NCI-H1417 treated with DMSO at 0.1 percent for 48 hours (cell line): ENCODE measurements around the gene ZSWIM6.
"Not testable (repeated sequence)": the region's sequence is repeated elsewhere in the genome, so short reads cannot be mapped to it uniquely, and the experiment has no call there.

Experiments
- DNase-seq: peaks from one replicate; lab custom pipeline; 2025; lab: John Stamatoyannopoulos, UW

Gene ZSWIM6

DNA sequence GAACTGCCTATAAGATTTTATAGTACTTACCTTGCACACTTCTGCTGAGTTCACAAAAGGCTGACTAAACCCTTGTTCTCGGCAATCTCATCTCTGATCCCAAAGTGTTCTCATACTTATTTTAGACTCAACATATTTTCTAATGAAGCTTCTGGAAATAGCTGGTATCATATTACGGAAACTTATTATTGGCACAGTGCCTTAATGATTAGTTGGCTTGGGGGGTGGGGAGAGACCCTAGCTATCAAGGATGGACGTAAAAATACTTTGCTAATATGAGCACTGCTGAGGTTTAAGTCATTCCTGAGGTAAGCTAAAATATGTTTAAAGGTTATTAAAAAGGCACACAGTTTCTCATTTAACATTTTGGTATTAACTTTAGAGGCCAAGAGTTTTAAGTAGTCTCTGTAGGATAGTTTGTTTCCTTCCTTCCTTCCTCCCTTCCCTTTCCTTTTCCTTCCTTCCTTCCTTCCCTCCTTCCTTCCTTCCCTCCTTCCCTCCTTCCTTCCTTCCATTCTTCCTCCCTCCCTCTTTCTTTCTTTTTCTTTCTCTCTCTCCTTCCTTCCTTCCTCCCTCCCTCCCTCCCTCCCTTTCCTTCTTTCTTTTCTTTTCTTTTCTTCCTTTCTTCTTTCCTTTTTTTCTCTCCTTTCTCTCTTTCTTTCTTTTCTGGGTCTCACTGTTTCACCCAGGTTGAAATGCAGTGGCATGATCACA, 31.5 kb downstream of the ZSWIM6 start:
- no peak for DNase-seq

DNA sequence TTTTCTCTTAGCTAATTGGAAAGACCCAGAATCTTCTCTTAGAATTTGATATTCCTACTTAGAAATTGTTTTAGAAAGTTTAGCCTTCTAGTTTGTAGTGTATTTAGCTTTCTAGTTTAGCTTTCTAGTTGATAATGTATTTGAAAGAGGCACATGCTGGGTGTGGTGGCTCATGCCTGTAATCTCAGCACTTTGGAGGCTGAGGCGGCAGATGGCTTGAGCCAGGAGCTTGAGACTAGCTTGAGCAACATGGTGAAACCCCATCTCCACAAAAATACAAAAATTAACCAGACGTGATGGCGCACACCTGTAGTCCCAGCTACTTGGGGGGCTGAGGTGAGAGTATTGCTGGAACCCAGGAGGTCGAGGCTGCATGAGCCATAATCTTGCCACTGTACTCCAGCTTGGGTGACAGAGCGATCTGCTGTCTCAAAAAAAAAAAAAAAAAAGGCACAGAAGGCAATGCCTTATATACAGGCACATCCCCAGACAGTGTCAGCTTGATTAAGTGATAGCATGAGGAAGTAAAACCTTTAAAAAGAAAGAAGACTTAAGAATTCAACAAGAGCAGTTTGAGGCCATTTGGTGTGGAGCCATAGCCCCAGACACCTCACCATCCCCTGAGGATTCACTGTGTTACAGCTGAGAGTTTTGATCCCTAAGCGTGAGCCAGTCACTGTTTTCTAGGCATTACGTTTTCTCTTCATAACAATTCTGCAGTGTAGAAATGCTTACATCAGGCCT, 34.6 kb downstream of the ZSWIM6 start:
- no peak for DNase-seq

DNA sequence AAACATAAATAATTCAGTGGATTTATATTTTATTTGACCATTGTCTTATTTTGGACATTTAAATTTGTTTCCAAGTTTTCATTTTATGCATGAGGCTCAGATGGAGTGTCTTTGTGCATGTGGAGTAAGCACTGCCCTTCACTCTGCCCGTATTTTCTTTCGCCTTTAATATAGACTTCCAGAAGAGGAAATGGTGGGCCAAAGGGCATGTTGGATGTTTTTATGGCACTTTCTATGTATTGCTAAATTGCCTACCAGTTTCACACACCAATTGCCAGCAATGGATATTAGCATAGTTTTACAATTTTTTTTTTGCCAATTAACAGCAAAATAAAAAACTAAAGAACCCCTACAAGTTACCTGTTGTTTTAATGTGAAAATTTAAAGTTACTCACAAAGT, 38.4 kb downstream of the ZSWIM6 start:
- DNase-seq: no peak

DNA sequence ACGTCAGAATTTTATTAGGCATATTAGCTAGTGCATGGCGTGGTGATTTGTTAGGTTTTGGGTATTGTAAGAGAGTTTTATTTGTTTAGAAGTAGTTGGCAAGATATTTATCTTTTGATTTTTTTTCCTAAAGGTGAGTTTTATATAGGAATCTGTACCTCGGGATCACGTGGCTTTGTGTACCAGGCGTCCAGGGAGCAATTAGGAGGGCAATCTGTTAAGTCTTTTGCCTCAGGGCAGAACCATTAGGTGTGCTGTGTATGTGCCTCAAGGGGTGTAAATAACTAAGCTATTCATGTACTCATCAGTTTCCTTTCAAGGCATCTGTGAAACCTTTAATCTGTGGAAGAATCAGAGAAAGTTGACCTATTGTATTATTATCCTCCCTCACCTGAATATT, 39.4 kb downstream of the ZSWIM6 start:
- peak; percentile 50 for DNase-seq

DNA sequence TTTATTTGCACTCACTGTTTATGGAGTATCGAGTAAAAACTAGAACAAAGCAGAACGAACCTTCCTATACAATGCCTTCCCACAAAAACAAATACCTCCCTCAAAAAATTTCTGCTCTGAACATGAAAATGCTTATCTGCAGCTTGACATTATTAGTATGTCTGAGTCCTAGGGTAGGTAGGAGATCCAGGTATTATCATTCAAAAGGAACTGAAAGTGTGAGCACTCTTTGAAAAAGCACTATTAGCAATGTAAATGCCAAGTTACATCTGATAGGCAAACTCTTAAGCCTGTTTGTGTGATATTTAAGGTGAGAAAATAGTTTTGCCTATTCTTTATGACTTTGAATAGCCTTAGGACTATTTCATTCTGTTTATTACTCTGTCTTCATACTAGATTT, 47.6 kb downstream of the ZSWIM6 start:
- DNase-seq: no peak

DNA sequence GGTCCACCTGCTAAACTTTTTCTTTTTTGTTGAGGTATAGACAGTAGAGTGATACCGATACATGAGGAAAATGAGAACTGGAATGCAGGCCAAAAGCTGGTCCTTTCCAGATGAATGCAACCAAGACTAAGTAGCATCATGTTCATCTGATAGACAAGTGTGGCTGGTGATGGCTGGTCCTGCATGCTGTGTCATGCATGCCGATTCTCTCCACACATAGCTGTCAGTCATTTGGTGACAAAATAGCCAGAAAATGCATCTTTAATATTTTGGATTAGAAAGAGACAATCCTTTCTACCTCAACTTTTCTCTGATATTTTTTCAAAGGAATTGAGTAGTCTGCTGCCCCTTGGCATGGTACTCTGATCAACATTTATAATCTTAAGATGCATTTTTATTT, 49.9 kb downstream of the ZSWIM6 start:
- no peak for DNase-seq

DNA sequence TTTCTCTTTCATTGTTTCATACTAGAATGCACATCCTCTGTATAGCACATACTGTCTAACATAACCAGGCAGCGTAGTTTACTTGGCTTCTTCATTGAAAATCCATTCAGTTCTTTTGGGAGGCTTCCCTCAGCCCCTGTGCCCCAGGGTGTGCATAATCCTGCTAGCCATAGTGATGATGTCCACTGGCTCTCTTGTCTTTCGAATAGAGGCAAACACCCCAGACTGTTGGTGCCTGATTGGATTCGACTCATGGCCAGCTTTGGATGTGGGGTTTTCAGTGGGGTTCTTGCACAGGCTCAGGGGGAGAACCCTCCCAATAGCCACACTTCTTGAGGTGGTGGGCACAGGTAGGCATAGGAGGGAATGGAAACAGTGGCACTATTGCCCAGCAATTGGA, 53.6 kb downstream of the ZSWIM6 start:
- no peak for DNase-seq

DNA sequence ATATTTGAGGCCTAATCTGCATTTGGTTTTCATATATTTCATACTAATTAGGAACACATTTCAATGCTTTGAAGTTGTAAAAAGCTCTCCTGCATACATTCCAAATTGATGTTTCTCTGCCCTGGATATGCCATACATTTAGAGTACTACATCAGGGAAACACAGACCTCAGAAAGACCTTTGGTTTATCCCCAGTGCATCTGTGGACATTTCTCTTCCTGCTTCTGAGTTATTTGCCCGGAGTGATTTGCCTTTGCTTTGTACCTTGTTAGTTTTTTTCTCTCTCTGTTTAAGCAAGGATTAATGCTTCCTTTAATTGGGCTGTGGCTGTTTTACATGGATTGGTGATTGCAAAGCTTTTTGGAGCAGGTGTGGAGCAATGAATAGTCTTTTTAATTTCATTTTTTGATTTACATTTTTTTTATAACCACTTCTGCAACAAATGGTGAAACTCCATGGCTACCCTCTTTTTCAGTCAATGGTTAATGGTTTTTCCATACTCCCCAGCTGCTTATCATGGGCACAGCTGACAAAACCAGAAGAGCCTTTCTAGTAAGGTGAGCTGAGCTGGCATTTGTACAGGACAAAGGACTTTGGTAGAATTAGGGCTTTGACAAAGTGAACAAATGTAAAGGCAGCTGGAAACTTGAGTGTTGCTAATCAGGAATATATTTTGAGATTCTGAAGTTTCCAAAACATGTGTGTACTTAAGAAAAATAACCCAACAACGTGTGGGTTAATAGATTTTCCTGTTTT, 54.2 kb downstream of the ZSWIM6 start:
- peak; percentile 5 for DNase-seq

DNA sequence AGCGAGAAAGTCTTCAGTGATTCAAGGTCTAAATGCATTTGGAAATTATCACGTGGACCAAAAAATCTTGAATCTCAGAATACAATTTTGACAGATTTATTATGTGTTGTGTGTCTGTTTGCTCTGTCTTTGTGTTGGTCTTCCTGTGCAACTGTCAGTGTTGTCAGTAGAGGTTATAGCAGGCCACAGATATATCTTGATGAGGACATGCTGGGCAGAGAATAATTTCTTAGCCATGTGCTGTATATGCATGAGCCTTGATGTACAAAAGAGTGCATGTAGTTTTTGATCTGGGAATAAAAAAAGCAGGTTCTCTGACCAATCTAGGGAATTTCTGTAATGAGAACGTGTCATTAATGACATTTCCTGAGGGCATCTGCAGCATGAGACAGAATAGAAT, 57.6 kb downstream of the ZSWIM6 start:
- no peak for DNase-seq

DNA sequence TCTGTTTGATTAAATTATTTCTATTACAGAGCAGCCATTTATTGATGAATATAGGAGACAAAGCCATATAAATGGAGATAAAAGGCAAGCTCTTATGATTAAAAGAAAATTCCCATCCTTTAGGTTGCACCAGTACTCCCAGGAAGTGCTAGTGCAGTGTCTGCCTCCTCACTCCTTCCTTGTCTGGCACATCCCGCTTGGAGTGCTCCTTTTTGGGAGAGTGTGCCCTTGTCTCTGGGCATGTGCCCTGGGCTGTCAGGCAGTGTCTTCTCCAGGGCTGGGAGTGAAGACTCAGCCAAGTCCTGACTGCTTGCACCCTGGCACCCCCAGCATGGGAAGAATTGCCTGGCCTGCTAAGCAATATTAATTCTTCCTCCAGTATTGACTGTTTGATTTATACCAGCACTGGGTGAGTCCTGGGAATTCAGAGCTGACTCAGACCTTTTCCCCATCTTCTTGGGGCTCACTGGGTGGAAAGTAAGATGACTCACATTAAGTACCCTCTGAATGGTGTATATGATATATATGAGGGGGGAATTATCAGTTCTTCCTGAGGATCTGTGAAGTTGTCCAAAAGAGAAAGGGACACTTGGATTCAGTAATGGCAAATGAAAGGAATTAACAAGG, 62.1 kb downstream of the ZSWIM6 start:
- no peak for DNase-seq

DNA sequence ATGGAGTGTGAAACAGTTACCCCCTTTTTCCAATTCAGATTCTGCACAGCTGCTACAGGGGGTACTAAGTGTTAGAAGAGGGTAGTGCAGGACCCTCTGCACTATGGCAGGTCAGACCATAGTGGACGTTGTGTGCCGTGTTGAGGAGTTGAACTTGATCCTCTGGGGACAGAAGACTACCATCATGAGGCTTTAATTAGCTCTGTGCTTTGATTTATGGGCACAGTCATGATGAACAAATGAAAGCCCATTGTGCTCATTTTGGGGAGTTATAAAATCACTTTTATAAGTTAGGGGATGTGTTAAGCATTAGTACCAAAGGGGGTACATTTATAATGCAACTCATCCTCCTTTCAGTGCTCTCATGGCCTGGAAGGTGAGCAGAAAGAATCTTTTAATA, 62.7 kb downstream of the ZSWIM6 start:
- DNase-seq: no peak

DNA sequence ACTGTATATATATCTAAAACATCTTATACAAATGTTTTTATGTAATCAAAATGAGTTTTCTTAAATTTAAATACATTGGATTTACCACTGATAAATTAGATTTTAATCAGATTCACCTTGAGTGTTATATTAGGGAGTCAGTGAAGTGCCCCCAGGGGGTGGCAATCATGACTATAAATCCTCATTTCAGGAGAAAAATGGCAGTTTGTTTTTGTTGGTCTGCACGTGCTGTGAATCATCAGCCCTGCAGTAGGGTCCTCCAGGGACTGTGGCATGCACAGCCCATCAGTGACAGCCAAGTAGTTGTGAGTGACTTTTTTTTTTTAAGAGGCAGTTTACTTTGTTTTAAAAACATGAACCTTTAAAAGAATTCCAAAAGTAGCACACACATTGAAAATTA, 65.2 kb downstream of the ZSWIM6 start:
- DNase-seq: no peak

DNA sequence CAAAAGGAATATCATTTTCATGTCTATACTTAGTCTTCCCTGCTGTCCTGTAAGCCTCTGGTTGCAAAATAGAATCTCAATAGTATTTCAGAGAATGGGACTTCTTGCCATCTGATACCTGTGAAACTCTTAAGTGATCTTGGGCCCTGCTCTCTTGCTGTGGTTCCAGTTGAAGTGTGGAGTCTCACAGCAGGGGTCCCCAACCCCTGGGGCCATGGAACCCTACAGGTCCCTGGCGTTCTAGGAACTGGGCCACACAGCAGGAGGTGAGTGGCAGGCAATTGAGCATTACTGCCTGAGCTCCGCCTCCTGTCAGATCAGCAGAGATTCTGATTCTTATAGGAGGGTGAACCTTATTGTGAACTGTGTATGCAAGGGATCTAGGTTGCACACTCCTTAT, 65.9 kb downstream of the ZSWIM6 start:
- no peak for DNase-seq

DNA sequence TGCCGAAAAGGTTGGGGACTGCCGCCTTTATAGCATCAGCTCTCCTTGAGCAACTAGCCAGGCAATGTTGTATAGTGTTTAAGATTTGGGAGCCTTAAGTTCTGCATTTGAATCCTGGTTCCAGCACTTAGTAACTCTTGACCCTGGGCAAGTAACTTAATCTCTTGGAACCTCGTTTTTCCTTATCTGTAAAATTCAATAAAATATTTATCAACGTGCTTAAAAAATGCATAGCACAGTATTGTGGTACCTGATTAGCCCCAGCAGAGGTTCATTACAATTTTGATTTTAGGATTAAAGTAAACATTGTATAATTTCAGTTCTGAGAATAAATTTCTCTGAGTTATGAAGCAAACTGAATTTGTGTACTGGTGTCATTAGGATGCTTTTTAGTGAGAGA, 66.4 kb downstream of the ZSWIM6 start:
- DNase-seq: no peak

DNA sequence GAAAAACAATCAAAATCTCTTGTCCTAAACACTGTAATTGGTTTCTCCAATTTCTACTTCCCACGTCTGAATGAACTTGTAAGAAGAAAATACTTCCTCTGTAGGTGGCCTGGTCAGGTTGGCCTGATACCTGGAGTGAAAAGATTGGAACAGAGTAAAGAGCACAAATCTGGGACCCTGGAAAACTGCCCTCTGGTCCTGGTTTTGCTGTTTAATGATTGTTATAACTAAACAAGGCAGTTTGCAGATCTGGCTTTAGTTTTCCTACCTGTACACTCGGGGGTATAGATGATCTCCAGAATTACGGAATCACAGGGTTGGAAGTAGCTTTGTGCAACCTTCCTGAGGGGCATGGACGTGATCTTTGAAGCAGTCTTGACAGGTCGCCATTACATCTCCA, 67.6 kb downstream of the ZSWIM6 start:
- DNase-seq: no peak

DNA sequence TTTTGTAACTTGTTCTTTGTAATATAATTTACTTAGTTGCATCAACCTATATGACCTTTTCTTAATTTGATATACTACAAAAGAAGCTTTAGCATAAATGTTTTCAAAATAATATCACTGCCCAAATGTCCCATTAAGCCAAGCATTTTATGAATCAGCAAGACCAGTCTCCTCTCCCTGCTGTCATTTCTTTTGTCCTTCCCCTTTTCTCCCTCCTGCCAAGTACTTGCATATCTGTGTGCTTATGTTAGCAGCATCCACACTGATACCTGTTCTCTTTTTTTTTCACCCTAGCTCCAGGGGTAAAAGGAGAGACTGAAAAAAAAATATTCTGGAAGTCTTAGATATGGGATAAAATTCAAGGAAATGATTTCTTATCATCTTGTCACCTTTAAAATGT, 69.7 kb downstream of the ZSWIM6 start:
- DNase-seq: no peak

DNA sequence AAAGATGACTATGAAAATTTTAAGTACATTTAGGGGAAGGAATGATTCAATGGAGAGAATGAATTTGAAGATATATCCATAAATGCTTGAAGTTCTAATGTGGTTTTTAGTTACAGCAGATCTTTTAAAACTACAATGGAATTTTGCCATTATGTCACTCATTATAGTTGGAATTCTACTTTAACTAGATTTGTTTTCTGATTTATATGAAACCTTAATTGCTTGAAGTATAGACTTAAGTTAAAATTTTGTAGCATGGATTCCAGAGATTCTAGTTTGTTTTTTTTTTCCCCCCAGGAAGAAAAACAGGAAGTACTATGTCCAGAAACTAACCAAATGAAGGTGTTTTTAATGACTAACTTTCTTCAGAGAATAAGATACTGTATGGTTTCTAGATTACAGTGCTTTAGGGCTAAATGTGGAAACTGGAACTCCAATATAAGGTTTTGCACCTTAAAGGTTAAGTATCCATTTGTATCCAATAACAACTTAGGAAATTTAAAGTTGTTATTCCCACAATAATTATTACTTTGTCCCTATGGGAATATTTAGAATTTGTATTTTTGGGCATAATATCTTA, 70.3 kb downstream of the ZSWIM6 start:
- DNase-seq: no peak

DNA sequence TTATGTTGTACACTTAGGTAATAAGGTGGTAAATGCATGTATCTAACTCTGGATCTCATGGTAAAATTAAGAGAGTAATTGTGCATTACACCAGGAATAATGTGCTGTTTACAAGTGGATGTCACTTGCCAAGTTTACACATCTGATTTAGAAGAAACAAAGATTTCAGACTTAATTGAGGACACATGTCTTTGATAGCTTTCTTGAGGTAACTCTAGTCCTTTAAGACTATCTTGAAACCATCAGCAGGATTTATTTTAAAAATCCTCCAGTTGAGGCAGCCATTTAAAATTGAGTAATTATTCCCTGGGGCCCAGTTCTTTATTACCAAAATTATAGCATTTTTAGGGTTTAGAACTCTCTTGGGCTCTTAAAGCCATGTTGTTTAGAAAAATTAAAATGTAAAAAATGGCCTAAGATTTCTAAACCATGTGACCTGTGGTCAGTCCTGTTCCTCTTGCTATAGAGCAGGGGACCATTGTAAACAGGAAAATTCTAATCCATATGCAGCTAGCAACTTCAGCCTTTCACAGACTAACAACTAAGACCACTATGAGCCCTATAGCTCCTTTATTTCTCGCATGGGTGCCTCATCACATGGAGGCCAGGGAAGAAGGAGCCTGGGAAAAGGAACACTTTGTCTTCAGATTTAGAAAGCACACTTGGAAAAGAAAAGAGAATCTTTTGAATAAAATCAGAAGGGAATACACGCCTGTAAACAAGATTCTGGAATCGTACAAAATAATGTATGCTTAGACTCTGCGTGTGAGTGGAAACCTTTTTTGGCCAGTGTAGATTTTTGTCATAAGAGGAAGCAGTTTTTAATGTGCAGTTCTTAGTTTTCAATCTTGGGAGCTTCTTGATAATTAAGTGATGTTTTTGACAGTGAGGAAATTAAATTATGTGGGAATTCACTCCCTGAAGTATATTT, 71.2 kb downstream of the ZSWIM6 start:
- DNase-seq: no peak

DNA sequence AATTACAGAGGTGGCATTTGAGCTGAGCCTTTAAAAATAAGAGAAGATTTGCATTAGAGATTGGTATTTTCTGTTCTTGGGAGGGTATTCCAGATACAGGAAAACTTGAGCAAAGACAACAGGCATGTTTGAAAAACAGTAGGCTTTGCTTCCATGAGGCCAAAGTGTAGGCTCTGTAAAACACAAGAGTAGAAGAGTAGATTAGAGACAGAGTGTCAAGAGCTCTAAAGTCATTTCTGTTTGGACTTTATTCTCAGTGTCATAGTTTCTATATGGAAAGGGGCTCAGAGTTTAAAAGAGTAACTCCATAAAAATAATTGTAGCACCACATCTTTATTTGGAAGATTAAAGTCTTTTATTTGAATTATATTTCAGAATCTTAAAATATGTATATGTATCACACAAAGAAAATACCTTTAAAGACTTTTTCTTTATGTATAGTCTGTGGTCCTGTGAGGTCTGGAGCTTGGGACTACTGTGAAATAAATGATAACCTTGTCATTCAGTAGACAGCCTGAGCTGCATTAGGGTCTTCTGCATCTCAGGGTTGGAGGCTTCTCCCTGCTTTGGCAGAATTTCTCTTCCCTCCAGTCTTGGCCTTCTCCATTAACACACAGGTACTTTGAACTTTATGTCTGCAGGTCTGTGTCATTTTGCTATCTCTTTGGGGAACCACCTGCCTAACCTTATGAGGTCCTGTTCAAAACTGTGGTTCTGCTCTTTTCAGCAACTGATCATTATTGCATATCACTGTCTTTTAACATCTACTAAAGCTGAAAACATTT, 73.6 kb downstream of the ZSWIM6 start:
- DNase-seq: no peak

DNA sequence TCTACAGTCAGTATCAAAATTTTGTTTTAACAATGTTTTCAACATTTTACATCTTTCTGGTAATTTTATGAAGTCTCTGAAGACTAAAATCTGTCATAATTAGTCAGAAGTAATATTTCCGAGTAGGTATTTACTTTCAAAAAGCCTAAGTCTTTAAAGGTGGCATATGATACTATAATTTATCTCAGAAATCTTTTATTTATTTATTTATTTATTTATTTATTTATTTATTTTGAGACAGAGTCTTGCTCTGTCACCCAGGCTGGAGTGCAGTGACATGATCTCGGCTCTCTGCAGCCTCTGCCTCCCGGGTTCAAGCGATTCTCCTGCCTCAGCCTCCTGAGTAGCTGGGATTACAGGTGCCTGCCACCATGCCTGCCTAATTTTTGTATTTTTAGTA, 74.4 kb downstream of the ZSWIM6 start:
- DNase-seq: not testable (repeated sequence)
